GM11168 (cell line): ENCODE measurements around the gene SLC6A3.

Experiments used
- in situ Hi-C: fragments of 300-500 bp; cut with MboI; formaldehyde crosslinking; loops from one replicate; pipeline ENCODE4 v1.12.0; 2022; ENCODE audit warnings: low sequenced_read_pairs; ENCODE audit not compliant: unreplicated experiment

SLC6A3 gene

GRCh38 chr5:1343931-1344901, 101.0 kb downstream of the SLC6A3 start:
- in situ Hi-C loops = no loop called here

- in situ Hi-C loops = no loop called here
These were observed 101.9 kb downstream of the SLC6A3 start for GRCh38 chr5:1343315-1343751.
